ENCODE measurements around the gene COPS2.

- TF ChIP-seq, protein P1, sequence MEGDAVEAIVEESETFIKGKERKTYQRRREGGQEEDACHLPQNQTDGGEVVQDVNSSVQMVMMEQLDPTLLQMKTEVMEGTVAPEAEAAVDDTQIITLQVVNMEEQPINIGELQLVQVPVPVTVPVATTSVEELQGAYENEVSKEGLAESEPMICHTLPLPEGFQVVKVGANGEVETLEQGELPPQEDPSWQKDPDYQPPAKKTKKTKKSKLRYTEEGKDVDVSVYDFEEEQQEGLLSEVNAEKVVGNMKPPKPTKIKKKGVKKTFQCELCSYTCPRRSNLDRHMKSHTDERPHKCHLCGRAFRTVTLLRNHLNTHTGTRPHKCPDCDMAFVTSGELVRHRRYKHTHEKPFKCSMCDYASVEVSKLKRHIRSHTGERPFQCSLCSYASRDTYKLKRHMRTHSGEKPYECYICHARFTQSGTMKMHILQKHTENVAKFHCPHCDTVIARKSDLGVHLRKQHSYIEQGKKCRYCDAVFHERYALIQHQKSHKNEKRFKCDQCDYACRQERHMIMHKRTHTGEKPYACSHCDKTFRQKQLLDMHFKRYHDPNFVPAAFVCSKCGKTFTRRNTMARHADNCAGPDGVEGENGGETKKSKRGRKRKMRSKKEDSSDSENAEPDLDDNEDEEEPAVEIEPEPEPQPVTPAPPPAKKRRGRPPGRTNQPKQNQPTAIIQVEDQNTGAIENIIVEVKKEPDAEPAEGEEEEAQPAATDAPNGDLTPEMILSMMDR (IDR thresholded peaks at IDR 0.05): no peak
- no peak for TF ChIP-seq POLR2A (IDR thresholded peaks at IDR 0.05)
Measured at GRCh38 chr15:49151831-49152230, 3.6 kb downstream of the COPS2 start.
